ENCODE measurements around the gene TOR2A. TPM values are rescaled to one million over a fixed set of nuclear protein-coding genes. Genes with fewer than 3 reads are reported as not detected.

TOR2A gene
- total and polyA plus RNA-seq, 9 of the 15 experiments (the other 6 are each of a cell fraction or from before 2014, with no cell fraction given), result 0.80 to 25.9 (median 11.1) TPM

DNA sequence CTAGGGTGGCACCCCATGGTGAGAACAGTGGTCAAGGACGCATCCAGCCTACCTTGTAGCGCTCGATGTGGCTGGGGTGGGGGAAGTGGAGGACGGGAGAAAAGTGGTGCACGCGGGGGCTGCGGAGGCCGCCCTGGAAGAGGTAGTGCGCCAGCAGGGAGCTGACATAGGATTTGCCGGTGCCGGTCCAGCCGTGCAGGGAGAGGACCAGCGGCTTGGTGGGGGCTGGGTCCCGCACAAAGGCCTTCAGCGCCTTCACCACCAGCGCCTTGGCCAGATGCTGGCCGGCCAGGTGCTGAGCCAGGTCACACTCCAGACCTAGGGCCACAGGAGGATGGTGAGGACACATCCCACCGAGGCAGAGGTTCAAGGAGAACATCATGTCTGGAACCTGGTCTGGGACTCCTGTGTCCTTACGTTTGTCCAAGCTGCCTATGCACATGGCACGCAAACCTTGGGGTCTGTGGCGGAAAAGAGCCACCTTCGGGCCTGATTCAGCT lies 797 bp downstream of the TOR2A start (continued):
- TF ChIP-seq, protein P1, sequence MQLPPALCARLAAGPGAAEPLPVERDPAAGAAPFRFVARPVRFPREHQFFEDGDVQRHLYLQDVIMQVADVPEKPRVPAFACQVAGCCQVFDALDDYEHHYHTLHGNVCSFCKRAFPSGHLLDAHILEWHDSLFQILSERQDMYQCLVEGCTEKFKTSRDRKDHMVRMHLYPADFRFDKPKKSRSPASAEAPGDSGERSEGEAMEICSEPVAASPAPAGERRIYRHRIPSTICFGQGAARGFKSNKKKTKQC (CRISPR knock-in tag; IDR thresholded peaks at IDR 0.05), result peak; percentile 38; the same call in 1 of the 2 replicates
- no peak for TF ChIP-seq ZKSCAN1 (IDR thresholded peaks at IDR 0.05; ENCODE audit: low read depth, low read length)

DNA sequence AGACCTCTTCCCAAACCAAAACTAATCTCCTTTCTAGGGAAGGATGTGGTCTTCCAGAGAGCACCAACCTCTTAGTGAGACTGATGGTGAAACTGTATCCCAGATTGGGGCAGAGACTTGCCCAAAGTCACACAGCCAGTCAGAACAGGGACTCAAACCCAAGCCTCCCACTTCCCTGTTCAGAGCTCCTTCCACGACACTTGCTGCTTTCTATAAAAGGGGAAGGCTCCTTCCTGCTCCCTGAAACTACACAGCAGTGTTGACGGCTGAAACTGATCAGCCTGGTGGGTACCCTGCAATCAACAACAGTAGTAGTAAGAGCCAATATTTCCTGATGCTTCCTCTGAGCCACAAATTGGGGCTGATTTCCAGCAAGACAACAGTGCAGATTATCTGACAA lies 1.5 kb downstream of the TOR2A start:
- POLR2A ChIA-PET, result interaction anchor here (0.5 to 1.0 kb wide), 2 partner anchors 9 to 135 kb away, joined by 3 read pairs; no protein-coding TSS in a partner anchor
- no peaks in the 10 kb centered on the region for H3K9me1 ChIP-seq (ENCODE audit: control insufficient read depth, insufficient read depth, low read length)

More for the DNA sequence above, 1.5 kb downstream of the TOR2A start:
- Histone ChIP-seq H3K4me3 (no peak overlapping the region), H2AFZ (ENCODE audit: low read depth, low read length) (no peak overlapping the region), H3K36me3 (ENCODE audit: control insufficient read depth, insufficient read depth, low read length) (no peaks in the 10 kb centered on the region), H3K4me2 (ENCODE audit: insufficient read depth, low read length) (peak overlapping the region; percentile 79; the same call in 1 of the 2 replicates), H3K4me1 (replicated peaks in 1 of 2; ENCODE audit: control insufficient read depth in 2 of 2, insufficient read depth in 2 of 2, low read length in 2 of 2) (peaks cover 7 to 40% of the 10 kb centered on the region in 2 experiments; a peak in 4 of 5 replicates), H3K27me3 (ENCODE audit: control insufficient read depth in 2 of 2, insufficient read depth in 2 of 2, low read length in 2 of 2) (no peaks in the 10 kb centered on the region), H3K27ac (ENCODE audit: extremely low read depth, low read depth, low read length) (no peak overlapping the region), H4K20me1 (replicated peaks; ENCODE audit: control insufficient read depth, insufficient read depth, low read length) (no peaks in the 10 kb centered on the region; the same call in 1 of the 2 replicates), H3K9me3 (replicated peaks; ENCODE audit: control insufficient read depth, insufficient read depth, low read depth, low read length) (no peaks in the 10 kb centered on the region), H3K79me2 (ENCODE audit: control insufficient read depth, insufficient read depth, low read length) (peaks cover 4% of the 10 kb centered on the region; the same call in 2 of the 3 replicates), H3K9ac (ENCODE audit: insufficient read depth in 1 of 2, low read depth in 2 of 2, low read length in 2 of 2) (peak overlapping the region in 1 of 2 experiments; percentile 92; a peak in 1 of 4 replicates)
- in situ Hi-C loops (cut with MboI) (loop anchor here (10.0 kb wide), 1 partner anchor 139 kb away; no protein-coding TSS in a partner anchor), intact Hi-C loops (cut with micrococcal nuclease) (loop anchor here (1.0 to 10.0 kb wide), 5 partner anchors 75 to 301 kb away; no protein-coding TSS in a partner anchor)
- TF ChIP-seq SPI1 (IDR thresholded peaks at IDR 0.05; ENCODE audit: borderline replicate concordance, low read depth, low read length), result 0 out of 2 replicates have a peak, but pooled peaks have one; percentile 13
- TF ChIP-seq, protein P2, sequence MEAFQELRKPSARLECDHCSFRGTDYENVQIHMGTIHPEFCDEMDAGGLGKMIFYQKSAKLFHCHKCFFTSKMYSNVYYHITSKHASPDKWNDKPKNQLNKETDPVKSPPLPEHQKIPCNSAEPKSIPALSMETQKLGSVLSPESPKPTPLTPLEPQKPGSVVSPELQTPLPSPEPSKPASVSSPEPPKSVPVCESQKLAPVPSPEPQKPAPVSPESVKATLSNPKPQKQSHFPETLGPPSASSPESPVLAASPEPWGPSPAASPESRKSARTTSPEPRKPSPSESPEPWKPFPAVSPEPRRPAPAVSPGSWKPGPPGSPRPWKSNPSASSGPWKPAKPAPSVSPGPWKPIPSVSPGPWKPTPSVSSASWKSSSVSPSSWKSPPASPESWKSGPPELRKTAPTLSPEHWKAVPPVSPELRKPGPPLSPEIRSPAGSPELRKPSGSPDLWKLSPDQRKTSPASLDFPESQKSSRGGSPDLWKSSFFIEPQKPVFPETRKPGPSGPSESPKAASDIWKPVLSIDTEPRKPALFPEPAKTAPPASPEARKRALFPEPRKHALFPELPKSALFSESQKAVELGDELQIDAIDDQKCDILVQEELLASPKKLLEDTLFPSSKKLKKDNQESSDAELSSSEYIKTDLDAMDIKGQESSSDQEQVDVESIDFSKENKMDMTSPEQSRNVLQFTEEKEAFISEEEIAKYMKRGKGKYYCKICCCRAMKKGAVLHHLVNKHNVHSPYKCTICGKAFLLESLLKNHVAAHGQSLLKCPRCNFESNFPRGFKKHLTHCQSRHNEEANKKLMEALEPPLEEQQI (IDR thresholded peaks at IDR 0.05), result no peak
- CTCF ChIA-PET (ENCODE audit: low intra/inter-chr PET ratio), result interaction anchor here (0.8 to 3.0 kb wide), 5 partner anchors 51 to 188 kb away, joined by 3 to 49 read pairs (median 10); partner anchors contain the start of gene CDK9
- 57% methylated on average over 2 of the region's 2 CpGs for WGBS (ENCODE audit: insufficient coverage, low coverage, missing lambda C conversion rate)
- no peak for FAIRE-seq
- no peak for DNase-seq (ENCODE audit: extremely low read depth in 1 of 4, low spot score in 3 of 4)
- ATAC-seq, result no peak
- no TSS peak for BruUV-seq (replicated peaks)
